NOMO-1 treated with dmso at 0.1 percent for 144 hours (cell line): ENCODE data around the gene PKP4.

Experiments
- DNase-seq: peaks from one replicate; lab custom pipeline; 2025; ENCODE audit not compliant: unreplicated experiment; lab: John Stamatoyannopoulos, UW

The PKP4 gene

DNA sequence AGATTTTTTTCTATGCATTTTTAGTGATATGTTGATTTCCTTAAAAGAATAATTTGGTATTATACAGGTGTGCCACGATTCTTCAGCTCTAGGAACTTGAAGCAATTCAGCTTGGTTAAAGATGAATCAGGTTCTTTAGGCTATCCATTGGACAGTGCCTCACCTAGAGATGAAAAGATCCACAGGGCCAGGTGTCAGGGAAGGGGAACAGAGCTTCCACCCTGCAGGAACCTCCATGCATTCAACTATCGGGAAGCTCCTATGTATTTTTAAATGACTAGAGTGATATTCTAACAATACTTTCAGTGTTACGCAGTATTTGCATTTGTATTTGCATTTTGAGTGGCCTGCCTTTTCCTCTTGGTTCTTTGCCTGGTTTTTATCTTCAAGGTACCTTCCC lies 40.2 kb downstream of the PKP4 start:
- DNase-seq = no peak

DNA sequence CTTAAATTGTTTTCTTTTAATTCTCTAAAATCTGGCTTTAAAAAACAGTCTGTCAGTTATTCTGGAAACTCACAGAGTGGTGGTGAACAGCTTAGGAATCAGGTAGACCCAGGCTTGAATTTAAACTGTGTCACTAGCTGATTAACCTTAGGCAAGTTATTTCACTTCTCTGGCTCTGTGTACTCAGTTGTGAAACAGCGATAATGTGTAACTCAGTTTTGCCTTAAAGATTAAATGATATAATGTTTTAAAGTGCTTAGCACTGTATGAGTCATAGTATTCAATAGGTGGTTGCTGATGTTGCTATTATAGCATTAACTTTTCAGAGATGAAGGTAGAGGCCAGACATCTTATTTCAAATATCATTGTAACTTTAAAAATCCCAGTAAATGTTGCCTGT lies 40.7 kb downstream of the PKP4 start:
- DNase-seq = no peak

DNA sequence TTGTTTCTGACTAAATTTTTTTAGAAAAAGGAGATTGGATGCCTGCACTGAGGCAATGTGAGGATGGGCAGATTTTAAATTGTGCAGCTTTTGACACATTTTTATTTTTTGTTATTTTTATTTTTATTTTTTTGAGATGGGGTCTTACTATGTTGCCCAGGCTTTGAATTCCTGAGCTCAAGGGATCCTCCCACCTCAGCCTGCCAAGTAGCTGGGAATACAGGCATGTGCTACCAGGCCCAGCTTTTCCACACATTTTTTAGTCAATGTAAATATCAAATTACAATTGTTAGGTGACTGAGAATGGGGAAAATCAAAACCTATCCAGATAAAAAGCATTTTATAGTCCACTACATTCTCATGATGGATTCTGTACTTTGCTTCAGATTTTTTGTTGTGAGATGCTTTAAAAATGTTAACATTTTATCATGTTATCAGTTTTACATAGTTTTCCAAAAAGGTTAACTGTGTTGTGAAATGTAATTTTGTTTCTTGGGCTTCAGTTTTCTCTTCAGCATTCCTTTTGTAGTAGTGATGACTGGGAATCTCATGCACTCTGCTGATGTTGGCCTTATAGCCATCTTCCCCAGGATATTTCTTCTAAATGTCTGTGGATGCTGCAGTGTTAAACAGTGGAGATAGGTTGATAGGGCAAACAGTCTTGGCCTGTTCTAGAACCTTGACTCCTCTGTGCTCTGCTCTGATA lies 41.4 kb downstream of the PKP4 start:
- DNase-seq = no peak

DNA sequence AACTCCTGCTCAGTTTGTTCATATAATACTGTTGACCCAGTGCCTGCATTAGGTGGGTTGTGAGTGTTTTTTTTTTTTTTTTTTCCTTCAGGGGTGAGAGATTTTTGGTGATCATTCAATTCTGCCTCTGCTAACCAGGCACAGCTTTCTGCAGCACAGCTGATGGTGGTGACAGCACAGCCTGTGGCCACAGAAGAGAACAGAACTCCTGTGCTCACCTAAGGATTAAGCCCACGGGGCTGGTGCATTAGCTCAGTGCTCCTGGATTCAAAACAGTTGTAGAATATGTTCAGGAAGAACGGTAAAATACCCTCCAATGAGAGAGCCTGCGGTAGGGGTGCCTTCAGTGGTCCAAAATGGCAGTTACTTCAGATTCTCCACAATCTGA lies 42.0 kb downstream of the PKP4 start:
- no peak for DNase-seq

DNA sequence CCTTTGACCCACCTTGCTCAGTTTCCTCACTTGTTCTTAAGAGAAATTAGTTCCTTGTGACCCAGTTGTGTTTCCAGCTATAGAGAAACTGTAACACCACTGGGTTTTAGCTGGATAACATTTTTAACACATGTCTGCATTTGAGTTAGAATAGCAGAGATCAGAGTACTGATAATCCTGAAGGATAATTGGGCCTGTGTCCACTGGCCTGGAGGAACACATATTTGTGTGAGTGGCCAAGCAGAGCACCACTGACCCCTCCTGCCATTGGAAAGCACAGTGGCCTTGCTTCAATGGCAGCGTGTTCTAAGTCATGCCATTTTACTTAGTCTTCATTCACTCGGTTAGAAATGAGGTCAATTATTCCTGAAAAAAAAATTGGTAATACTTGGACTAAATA lies 42.6 kb downstream of the PKP4 start:
- DNase-seq = no peak

- DNase-seq = no peak
These were observed 43.6 kb downstream of the PKP4 start for GRCh38 chr2:158500333-158500732.

- no peak for DNase-seq
These were observed 44.5 kb downstream of the PKP4 start for GRCh38 chr2:158501301-158501700.

DNA sequence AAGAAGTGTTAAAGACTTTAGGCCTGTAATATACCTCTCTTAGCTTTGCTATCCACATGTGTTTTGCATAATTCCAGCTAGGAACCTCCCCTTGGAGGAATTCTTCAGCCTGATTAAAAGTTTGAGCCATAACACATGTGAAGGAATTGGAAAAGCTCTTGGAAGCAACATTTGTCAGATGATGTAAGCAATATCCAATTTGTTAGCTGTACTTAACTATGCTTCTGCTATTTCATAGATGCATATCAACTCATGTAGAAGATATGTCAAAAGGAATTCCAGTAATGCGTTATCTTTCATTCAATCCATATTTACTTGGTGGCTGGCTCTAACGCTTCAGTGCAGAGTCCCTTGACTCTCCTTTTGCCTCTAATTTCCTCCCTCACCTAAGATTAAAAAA lies 46.2 kb downstream of the PKP4 start:
- DNase-seq = no peak

GRCh38 chr2:158504088-158504487 lies 47.3 kb downstream of the PKP4 start:
- DNase-seq = no peak

GRCh38 chr2:158505448-158505934 lies 48.7 kb downstream of the PKP4 start:
- no peak for DNase-seq

GRCh38 chr2:158507141-158507540 lies 50.4 kb downstream of the PKP4 start:
- DNase-seq = no peak

DNA sequence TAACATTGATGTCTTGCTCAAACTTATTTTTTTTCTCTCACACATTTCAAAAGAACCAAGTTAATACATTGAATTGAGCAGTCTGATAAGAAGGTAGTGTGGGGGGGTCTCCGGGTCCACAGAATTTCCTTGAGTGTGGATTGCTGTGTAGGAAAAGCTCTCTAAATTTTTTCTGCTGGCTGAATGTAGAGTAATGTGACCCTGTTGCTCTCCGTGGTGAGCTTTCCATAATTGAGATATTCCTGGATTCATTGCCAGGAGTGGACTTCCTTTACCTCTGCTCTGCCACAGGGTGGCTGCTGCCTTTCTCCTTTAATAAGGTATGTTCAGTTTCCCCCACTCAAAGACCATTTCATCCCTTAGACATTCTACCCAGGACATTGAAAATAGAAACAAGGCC lies 50.9 kb downstream of the PKP4 start:
- DNase-seq = no peak

DNA sequence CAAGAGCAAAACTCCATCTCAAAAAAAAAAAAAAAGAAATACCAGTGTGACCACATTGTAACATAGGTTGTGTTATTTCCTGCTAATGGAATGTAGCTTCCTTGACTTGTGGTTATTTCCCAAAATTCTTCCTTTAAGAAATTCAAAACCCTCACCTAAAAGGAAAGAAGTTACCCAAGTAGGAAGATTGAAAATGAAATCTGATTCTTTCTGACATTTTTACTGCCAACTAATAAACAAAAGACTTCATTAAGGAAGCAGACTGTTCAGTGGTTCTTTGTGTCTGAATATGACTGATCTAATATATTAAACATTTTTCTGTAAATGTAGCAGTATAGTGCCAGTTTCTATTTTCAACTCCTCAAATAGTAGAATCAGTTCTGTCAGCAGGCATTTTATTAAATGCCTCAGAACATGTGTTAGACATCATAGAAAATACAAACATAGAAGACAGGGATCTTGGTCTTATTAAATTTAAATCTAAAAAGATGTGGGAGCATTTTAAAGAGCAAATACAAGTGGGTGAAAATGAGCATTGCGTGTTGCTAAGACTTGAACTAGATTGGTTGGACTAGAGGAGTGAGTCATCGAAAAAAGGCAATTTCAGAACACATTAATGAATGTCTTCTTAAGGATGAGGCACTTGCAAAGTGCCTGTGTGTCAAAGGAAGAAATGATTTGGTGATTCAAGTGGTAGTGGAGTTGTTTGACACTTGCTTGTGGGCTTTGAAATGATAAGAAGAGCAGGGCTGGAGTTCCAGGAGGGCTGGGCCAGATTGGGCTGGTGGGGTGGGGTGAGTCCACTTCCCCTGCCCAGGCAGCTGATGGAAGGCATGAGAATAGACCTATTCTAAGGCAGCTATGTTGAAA lies 53.4 kb downstream of the PKP4 start:
- no peak for DNase-seq

DNA sequence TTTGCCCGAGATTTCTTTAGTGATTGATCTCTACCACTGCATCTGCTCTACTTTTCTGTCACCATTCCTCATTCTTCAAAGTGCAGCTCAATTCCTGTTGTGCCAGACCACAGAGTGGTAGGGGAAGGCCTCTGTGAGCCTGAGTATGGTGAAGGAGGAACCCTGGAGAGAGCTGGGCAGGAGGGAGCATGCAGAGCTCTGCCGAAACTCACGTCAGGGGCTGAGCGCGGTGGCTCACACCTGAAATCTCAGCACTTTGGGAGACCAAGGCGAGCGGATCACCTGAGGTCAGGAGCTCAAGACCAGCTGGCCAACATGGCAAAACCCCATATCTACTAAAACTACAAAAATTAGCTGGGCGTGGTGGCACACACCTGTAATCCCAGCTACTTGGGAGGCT lies 54.1 kb downstream of the PKP4 start:
- DNase-seq = no peak

DNA sequence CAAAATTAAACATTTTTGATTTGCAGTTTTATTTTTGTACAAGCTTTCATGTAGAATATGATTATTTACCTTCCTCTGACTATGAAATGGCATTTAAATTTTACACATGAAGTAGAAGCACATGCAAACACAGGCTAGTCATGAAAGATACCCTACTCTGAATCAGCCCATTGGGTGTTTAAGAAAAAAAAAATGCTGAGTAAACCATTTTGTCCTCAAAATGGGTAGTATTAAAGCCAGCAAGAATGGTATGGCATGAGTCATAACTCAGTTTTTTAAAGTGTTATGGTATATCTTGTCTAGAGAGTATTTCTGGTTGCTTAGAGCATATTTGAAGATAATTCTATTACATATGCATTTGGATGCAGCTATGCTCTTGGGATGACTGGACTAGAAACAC lies 55.0 kb downstream of the PKP4 start:
- DNase-seq = no peak

GRCh38 chr2:158512323-158512722 lies 55.6 kb downstream of the PKP4 start:
- no peak for DNase-seq

- no peak for DNase-seq
These were observed 57.1 kb downstream of the PKP4 start for GRCh38 chr2:158513841-158514240.

DNA sequence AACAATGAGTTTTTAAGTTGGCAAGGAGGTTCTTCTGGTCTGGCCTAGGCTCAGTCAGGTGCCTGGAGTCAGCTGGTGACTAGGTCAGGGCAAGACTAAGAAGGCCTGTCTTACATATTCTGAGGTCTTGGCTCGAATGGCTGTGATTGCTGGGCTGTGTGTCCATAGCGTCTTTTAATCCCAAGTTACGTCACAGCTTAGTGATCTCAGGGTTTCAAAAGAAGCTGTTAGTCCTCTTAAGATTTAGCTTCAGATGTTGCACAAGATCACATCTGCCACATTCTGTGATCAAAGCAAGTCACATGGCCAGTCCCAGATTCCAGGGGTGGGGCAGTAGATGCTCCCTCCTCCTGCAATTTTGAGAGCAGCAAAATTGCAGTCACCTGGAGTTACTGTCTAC lies 61.3 kb downstream of the PKP4 start:
- DNase-seq = no peak

- DNase-seq = no peak
These were observed 62.7 kb downstream of the PKP4 start for GRCh38 chr2:158519481-158519880.

GRCh38 chr2:158529379-158530259 lies 72.9 kb downstream of the PKP4 start:
- DNase-seq = no peak

GRCh38 chr2:158530829-158531228 lies 74.1 kb downstream of the PKP4 start:
- DNase-seq = no peak
